NCI-H1048 (cell line): ENCODE results near the gene TLX1.
"Not testable (repeated sequence)": the region's sequence is repeated elsewhere in the genome, so short reads cannot be mapped to it uniquely, and the experiment has no call there.

ENCODE experiments used
- DNase-seq: peaks from one replicate; lab custom pipeline; 2025; lab: John Stamatoyannopoulos, UW

Gene TLX1

GRCh38 chr10:101152316-101152715 lies 21.2 kb downstream of the TLX1 start:
- DNase-seq = no peak

- DNase-seq = not testable (repeated sequence)
Observed at GRCh38 chr10:101154506-101154905, 23.4 kb downstream of the TLX1 start.

DNA sequence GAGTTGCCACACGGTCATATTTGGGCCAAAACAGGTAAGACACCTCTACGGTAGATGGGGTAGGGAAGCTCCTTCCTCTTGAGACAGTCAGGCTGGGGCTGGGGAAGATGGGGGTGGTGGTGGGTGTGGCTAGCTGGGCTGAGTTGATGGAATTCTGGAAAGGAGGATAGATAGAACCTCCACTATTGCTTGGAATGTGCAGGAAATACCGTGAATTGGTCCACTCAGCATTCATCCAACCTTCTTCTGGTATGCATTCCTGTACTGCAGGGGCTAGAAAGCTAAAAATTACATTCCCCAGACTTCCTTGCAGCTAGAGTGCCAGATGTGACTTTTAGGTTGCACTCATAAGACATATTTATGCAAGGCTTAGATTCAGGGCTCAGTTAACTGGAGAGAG lies 24.8 kb downstream of the TLX1 start:
- no peak for DNase-seq

DNA sequence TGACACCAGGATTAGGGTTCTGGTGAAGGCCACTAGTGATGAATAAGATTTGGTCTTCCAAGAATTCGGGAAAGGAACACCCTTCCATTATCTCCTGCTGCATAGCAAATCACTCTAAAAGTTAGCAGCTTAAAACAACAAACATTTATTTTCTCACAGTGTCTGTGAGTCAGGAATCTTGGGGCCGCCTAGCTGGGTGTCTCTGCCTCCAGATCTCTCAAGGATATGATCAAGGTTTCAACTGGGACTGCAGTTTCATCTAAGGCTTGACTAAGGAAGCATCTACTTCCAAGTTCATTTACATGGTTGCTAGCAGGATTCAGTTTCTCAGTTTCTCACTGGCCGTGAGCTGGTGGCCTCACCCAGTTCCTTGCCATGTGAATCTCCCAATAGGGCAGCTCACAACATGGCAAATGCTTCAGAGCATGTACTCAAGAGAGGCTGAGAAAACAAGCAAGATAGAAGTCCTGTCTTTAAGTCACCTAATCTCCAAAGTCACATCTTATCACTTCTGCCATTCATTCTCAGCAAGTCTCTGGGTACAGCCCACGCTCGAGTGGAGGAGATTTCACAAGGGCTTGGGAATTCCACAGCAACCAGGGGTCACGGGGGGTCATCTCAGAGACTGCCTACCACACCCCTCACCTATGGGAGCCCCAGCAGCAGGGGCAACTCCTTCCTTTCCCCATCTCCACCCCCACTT lies 26.8 kb downstream of the TLX1 start:
- DNase-seq = no peak

- DNase-seq = no peak
Observed at GRCh38 chr10:101158459-101159058, 27.5 kb downstream of the TLX1 start.

DNA sequence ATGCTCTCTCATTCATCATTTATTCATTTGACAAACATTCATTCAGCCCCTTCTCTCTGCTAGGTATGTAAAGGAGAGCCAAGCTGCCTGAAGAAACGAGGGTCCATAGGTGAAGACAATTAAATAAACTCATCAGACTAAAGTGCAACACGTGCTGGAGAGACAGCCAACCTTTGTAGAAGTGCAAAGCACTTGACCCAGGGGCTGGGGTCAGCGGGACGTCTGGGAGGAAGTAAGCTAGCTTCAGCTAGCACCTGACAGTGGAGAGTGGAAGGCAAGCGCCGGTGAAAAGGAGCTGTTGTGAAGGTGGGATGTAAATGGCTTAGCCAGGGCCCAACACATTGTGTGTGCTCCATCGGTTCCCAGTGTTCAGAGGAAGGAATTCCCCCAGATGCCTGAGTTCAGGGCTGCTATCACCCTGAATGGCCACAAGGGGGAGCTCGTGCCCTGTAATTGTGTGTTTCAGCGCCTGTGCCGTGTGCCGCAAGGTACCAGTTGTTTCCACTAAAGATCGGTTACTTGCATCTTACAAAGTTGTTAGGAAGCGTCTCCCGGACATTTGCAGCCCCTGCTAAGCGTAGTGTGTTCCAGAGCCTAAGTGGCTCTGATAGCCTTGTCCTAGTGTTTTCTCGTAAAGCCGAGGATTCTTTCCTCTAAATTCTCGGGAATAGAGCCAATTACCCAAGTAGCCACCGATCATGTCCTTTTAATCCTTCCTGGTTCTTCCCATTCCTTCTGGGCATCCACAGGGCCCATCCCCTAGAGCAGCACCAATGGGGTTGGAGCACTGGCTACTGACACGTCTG lies 30.6 kb downstream of the TLX1 start:
- peak; percentile 1 for DNase-seq

- DNase-seq = no peak
Observed at GRCh38 chr10:101162677-101163076, 31.6 kb downstream of the TLX1 start.

DNA sequence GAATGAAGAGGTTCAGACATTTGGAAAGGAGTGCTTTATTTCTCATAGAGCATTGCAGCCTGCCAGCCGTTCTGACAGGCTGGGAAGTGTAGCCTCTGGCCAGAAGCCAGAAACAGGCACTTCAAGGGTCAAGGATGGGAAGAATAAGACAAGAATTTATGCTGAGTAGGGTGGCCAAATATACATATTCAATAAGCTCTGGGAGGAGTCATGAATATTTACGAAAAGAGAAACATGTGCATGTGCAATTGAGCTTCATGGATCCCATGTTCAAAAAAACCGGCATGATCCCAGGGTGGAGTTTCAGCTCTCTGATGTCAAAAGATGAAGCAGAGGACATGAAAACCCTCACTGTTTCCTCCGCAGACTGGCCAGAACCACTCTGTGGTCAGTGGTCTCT lies 32.9 kb downstream of the TLX1 start:
- DNase-seq = no peak

- no peak for DNase-seq
Observed at GRCh38 chr10:101165736-101166135, 34.6 kb downstream of the TLX1 start.

GRCh38 chr10:101166430-101166829 lies 35.3 kb downstream of the TLX1 start:
- DNase-seq = no peak

DNA sequence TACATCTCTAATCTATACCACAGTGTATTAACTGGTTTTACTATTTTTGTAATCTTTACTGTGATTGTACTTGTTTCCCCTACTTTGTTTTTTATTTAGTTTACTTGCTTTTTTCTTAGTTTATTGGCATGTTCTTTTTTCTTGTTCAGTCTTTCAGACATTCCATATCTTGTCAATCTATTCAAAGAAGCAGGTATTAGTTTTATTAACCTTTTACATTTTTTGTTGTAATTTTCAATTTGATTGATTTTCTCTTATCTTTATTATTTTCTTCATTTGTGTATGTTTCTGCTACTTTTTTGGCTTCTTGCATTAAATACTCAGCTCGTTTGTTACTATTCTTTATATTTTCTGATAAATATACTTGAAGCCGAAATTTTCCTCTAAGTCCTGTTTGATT lies 41.6 kb downstream of the TLX1 start:
- no peak for DNase-seq

DNA sequence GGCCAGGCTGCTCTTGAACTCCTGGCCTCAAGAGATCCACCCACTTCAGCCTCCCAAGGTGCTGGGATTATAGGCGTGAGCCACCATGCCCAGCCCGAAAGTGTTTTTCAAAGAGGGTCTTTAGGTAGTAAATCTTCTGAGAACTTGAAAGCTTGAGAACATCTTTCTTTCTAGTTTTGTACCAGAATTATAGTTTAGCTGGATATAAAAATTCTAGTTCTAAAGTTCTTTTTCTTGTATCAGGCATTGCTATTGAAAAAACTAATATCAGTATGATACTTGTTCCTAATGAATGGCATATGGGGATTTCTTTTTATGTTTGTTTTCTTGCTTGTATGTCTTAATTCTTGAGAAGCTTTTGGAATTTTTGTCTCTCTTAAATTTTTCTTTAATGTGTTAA lies 43.2 kb downstream of the TLX1 start:
- DNase-seq = no peak

- no peak for DNase-seq
Observed at GRCh38 chr10:101176577-101176976, 45.5 kb downstream of the TLX1 start.

- no peak for DNase-seq
Observed at GRCh38 chr10:101182936-101183335, 51.8 kb downstream of the TLX1 start.

GRCh38 chr10:101183458-101184183 lies 52.5 kb downstream of the TLX1 start:
- DNase-seq = no peak
